ENCODE results near the gene PRDM10.

The PRDM10 gene

GRCh38 chr11:129930296-129930695 is 72.3 kb downstream of the PRDM10 start:
- peak; percentile 56 for DNase-seq (ENCODE audit: low read depth)
- no peak overlapping the region for H3K4me3 ChIP-seq (ENCODE audit: low read depth, low read length)
- TF ChIP-seq, protein P1, sequence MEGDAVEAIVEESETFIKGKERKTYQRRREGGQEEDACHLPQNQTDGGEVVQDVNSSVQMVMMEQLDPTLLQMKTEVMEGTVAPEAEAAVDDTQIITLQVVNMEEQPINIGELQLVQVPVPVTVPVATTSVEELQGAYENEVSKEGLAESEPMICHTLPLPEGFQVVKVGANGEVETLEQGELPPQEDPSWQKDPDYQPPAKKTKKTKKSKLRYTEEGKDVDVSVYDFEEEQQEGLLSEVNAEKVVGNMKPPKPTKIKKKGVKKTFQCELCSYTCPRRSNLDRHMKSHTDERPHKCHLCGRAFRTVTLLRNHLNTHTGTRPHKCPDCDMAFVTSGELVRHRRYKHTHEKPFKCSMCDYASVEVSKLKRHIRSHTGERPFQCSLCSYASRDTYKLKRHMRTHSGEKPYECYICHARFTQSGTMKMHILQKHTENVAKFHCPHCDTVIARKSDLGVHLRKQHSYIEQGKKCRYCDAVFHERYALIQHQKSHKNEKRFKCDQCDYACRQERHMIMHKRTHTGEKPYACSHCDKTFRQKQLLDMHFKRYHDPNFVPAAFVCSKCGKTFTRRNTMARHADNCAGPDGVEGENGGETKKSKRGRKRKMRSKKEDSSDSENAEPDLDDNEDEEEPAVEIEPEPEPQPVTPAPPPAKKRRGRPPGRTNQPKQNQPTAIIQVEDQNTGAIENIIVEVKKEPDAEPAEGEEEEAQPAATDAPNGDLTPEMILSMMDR (conservative IDR thresholded peaks at IDR 0.05; ENCODE audit: low read depth, low read length), result no peak

DNA sequence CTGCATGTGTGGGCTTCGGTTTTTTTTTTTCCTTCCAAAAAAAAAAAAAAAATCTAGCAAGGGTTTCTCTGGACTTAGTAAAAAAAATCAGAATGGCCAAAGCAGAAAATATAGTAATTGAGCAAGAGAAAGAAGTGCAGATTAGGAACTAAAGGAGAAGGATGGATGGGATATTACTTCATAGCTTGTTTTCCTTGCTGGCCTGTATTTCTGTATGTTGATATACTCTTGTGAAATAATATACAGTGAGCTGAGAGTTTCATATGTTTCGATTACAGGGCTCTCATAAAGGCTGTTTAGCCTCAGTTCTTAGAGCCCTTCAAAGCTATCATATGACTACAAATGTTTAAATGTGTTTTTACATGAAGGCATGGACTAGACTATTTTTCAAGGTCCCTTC is 72.9 kb downstream of the PRDM10 start:
- no peak overlapping the region for H3K4me3 ChIP-seq (ENCODE audit: low read depth, low read length)
- TF ChIP-seq, protein P1 (conservative IDR thresholded peaks at IDR 0.05; ENCODE audit: low read depth, low read length), result no peak
- DNase-seq (ENCODE audit: low read depth), result no peak

DNA sequence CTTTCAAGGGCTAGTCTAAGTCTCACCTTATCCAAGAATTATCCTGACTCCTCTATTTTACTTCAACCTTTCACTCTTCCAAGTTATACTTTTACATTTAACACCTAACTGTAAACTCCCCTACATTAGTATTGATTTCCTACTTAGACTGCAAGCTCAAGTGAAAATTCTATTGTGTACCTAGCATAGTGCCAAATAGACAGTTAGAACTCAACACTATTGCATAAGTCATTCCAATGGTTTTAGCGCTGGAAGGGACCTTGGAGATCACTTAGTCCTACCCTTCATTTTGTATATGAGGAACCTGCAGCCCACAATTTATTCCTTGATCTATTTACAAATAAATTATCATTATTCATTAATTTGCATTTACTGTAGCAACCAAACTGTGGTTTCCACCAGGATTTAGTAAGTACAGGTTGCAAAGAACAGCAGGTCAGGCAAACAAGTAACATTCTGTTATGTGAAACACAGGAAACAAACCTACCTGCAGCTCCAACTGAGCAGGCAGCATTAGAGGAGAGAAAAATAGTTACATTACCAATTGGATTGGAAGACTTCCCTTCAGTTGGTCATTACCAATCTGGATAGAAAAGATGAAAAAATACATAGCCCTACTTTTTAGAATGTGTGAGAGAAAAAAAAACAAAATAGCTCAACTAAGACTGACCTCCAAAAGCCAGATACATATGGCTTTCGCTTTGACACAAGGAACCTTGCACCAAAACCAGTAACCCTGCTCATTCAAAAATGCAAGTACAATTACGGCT is 73.5 kb downstream of the PRDM10 start:
- DNase-seq (ENCODE audit: low read depth), result no peak
- TF ChIP-seq, protein P1 (conservative IDR thresholded peaks at IDR 0.05; ENCODE audit: low read depth, low read length), result no peak
- H3K4me3 ChIP-seq (ENCODE audit: low read depth, low read length), result no peak overlapping the region

- TF ChIP-seq, protein P1 (conservative IDR thresholded peaks at IDR 0.05; ENCODE audit: low read depth, low read length), result no peak
- no peak overlapping the region for H3K4me3 ChIP-seq (ENCODE audit: low read depth, low read length)
- DNase-seq (ENCODE audit: low read depth), result no peak
Observed at GRCh38 chr11:129922674-129923073, 80.0 kb downstream of the PRDM10 start.

DNA sequence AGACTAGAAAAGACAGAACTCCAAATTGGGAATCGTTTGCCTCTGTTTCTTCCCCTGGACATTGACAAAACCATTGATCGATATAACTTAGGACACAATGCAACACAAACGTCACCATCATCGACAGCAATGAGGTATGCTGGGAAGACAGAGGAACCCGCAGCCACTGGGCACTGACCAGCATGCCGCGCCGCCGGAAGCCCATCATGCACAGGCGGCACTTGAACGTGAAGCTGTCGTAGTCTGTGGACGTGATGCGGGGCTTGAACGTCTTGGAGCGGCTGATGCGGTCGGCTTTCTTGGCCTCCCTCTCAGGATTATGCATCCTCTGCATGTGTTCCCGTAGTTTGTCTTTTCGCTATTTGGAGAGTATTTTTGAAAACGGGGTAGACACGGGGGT is 84.3 kb downstream of the PRDM10 start:
- no peak overlapping the region for H3K4me3 ChIP-seq (ENCODE audit: low read depth, low read length)
- DNase-seq (ENCODE audit: low read depth), result no peak
- TF ChIP-seq, protein P1 (conservative IDR thresholded peaks at IDR 0.05; ENCODE audit: low read depth, low read length), result no peak

DNA sequence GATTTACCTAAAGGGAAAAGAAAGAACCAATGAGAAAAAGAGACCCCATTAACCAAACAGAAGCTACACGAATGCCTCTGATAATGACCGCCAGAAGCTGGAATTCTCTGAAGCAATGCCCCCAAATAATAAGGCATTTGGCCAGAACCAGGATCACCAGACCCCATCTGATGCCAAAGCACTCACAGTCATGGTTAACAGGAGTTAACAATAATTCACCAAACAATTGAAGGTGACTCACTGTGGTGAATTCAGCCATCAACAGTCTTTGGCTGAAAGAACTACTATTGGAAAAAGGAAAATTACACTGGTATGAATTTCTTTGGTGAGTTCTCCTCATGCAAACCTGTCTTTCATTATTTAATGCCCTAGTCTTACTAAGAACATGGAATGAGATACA is 85.4 kb downstream of the PRDM10 start:
- TF ChIP-seq, protein P1 (conservative IDR thresholded peaks at IDR 0.05; ENCODE audit: low read depth, low read length), result no peak
- no peak for DNase-seq (ENCODE audit: low read depth)
- H3K4me3 ChIP-seq (ENCODE audit: low read depth, low read length), result no peak overlapping the region

DNA sequence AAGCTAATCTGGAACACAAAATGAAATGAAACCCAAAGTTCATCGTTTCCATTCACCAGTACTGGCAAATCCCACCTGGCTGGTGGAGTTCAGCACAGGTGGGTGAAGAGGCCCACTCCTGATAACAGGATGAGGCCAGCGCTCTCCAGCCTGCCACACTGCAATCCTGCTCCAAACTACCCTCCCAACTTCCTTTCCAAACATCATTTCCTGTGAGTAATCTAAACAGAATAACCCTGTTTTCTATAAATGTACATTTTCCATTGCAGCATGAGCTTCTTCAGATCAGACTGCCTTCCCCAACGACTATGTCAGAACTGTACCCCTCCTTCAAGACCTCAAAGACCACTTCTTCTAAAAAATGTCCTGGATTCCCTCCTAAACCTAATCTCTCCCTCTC is 91.3 kb downstream of the PRDM10 start:
- peak; percentile 42 for DNase-seq (ENCODE audit: low read depth)
- no peak overlapping the region for H3K4me3 ChIP-seq (ENCODE audit: low read depth, low read length)
- TF ChIP-seq, protein P1 (conservative IDR thresholded peaks at IDR 0.05; ENCODE audit: low read depth, low read length), result no peak
